Stimulated activated CD8-positive, alpha-beta memory T cell treated with anti-CD3 and anti-CD28 coated beads, Interleukin-15, amount 100 ng/mL, for 48 hours (primary cell): Measurements from ENCODE around the gene DHX34.
"Not testable (repeated sequence)": the region's sequence is repeated elsewhere in the genome, so short reads cannot be mapped to it uniquely, and the experiment has no call there.

Source experiments
- DNase-seq, 2 donors: peaks; one replicate each; pipeline ENCODE4 v3.0.0-alpha.2; 2020; ENCODE audit warnings: low read depth in 2 of 2

The DHX34 gene

GRCh38 chr19:47387623-47388022 lies 38.5 kb downstream of the DHX34 start:
- not testable (repeated sequence) for DNase-seq

- DNase-seq, result not testable (repeated sequence)
Observed at GRCh38 chr19:47388721-47389120, 39.6 kb downstream of the DHX34 start.

GRCh38 chr19:47389150-47389556 lies 40.0 kb downstream of the DHX34 start:
- DNase-seq, result no peak

- DNase-seq, result no peak
Observed at GRCh38 chr19:47390533-47391488, 41.7 kb downstream of the DHX34 start.

- peak; percentile 45 to 60 for DNase-seq
Observed at GRCh38 chr19:47391510-47392223, 42.6 kb downstream of the DHX34 start.

- DNase-seq, result no peak
Observed at GRCh38 chr19:47398707-47399597, 49.8 kb downstream of the DHX34 start.

- DNase-seq, result no peak
Observed at GRCh38 chr19:47402504-47402903, 53.4 kb downstream of the DHX34 start.

GRCh38 chr19:47404334-47405196 lies 55.5 kb downstream of the DHX34 start:
- no peak for DNase-seq

- no peak for DNase-seq
Observed at GRCh38 chr19:47405197-47405550, 56.1 kb downstream of the DHX34 start.

- no peak for DNase-seq
Observed at GRCh38 chr19:47405854-47406417, 56.8 kb downstream of the DHX34 start.

- no peak for DNase-seq
Observed at GRCh38 chr19:47406711-47407416, 57.7 kb downstream of the DHX34 start.

GRCh38 chr19:47407417-47407774 lies 58.3 kb downstream of the DHX34 start:
- no peak for DNase-seq

- DNase-seq, result no peak
Observed at GRCh38 chr19:47408156-47408938, 59.2 kb downstream of the DHX34 start.

GRCh38 chr19:47411101-47411500 lies 62.0 kb downstream of the DHX34 start:
- DNase-seq, result no peak

GRCh38 chr19:47411696-47412095 lies 62.6 kb downstream of the DHX34 start:
- DNase-seq, result not testable (repeated sequence)

- no peak for DNase-seq
Observed at GRCh38 chr19:47413941-47414340, 64.8 kb downstream of the DHX34 start.

- DNase-seq, result no peak
Observed at GRCh38 chr19:47414469-47414868, 65.4 kb downstream of the DHX34 start.

GRCh38 chr19:47415953-47416642 lies 67.0 kb downstream of the DHX34 start:
- no peak for DNase-seq

GRCh38 chr19:47416643-47416985 lies 67.5 kb downstream of the DHX34 start:
- no peak for DNase-seq
